HCT116 (cell line): ENCODE measurements around the gene CSNK1G2. TPM values are rescaled to one million over a fixed set of nuclear protein-coding genes. Genes with fewer than 3 reads are reported as not detected.

Source experiments
- ATAC-seq: fragments of 200-7000 bp; cut with Tn5 transposase; 2 replicates; pipeline ENCODE4 v1.9.1; 2020; ENCODE audit warnings: mild to moderate bottlenecking, moderate library complexity
- BruUV-seq: library from RNA; stranded (reverse); fragments of 400-500 nt; replicated peaks from 2 replicates; lab custom pipeline; 2021; lab: Mats Ljungman, UMichigan
- CTCF ChIA-PET: fragments of 300-600 bp; sonication (Branson Sonifier 250); formaldehyde crosslinking; loops from one replicate; lab custom pipeline; 2021; ENCODE audit warnings: antibody characterized with exemption; lab: Charles Lee
- POLR2A ChIA-PET: fragments of 300-600, 350-600 bp; sonication (Branson Sonifier 250); formaldehyde crosslinking; loops from one replicate; lab custom pipeline; 2021; ENCODE audit warnings: antibody characterized with exemption; lab: Charles Lee
- RAD21 ChIA-PET, 2 experiments: fragments of 300-600 bp; sonication (Branson Sonifier 250); formaldehyde crosslinking; loops; one replicate each; lab custom pipeline; 2023; ENCODE audit warnings: low total read pairs in 2 of 2; ENCODE audit not compliant: uncharacterized antibody in 2 of 2, unreplicated experiment in 2 of 2, low non-redundant PET in 1 of 2; lab: Charles Lee
- DNase-seq: peaks from one replicate; pipeline ENCODE4 v3.0.0-alpha.2; 2010; ENCODE audit warnings: low read depth, low spot score
- H2AFZ ChIP-seq: fragments of 200-600 bp; shearing (Covaris generic), sonication (generic); 2 replicates; pipeline ENCODE4 v1.6.1; 2017; ENCODE audit warnings: low read depth, mixed run types, mixed read lengths, antibody characterized with exemption, low read length; ENCODE audit not compliant: poor library complexity, severe bottlenecking
- H3K27ac ChIP-seq: 2 replicates; pipeline ENCODE4 v1.5.1; 2012; ENCODE audit warnings: low read depth, low read length
- H3K27me3 ChIP-seq: fragments of 200-600 bp; sonication (generic); 2 replicates; pipeline ENCODE4 v1.6.1; 2016; ENCODE audit warnings: mixed run types, low read length, mixed read lengths; ENCODE audit not compliant: insufficient read depth
- H3K36me3 ChIP-seq, 2 experiments: fragments of 200-500 bp in 1 of 2; fragments of 200-600 bp in 1 of 2; sonication (Bioruptor generic) in 1 of 2; sonication (generic) in 1 of 2; 2 replicates each; pipeline versions ENCODE4 v1.5.1 to v1.6.1; 2014 to 2016; ENCODE audit warnings: low read length in 2 of 2, inconsistent platforms in 1 of 2, mixed read lengths in 1 of 2, mixed run types in 1 of 2; ENCODE audit not compliant: insufficient read depth in 2 of 2, control insufficient read depth in 1 of 2
- H3K4me1 ChIP-seq, 2 experiments: fragments of 200-600 bp in 1 of 2; sonication (generic) in 1 of 2; 2 replicates each; pipeline versions ENCODE4 v1.5.1 to v1.6.1; 2012 to 2017; ENCODE audit warnings: low read length in 2 of 2, inconsistent platforms in 1 of 2, mild to moderate bottlenecking in 1 of 2, mixed read lengths in 1 of 2, mixed run types in 1 of 2, moderate library complexity in 1 of 2; ENCODE audit not compliant: insufficient read depth in 2 of 2, control insufficient read depth in 1 of 2
- H3K4me2 ChIP-seq: fragments of 200-600 bp; sonication (generic); 2 replicates; pipeline ENCODE4 v1.6.1; 2017; ENCODE audit warnings: mixed run types, low read length, mixed read lengths
- H3K4me3 ChIP-seq, 2 experiments: fragments of 200-600 bp in 1 of 2; sonication (generic) in 1 of 2; replicated peaks in 1 of 2; 2 replicates each; pipeline ENCODE4 v1.5.1; 2011 to 2016; ENCODE audit warnings: low read length in 2 of 2, control low read depth in 1 of 2, low read depth in 1 of 2, mild to moderate bottlenecking in 1 of 2, mixed read lengths in 1 of 2, mixed run types in 1 of 2
- H3K79me2 ChIP-seq: fragments of 200-600 bp; sonication (generic); 2 replicates; pipeline ENCODE4 v1.6.1; 2017; ENCODE audit warnings: mild to moderate bottlenecking, mixed run types, low read length, moderate library complexity, mixed read lengths; ENCODE audit not compliant: insufficient read depth
- H3K9ac ChIP-seq: fragments of 200-600 bp; sonication (generic); 2 replicates; pipeline ENCODE4 v1.6.1; 2016; ENCODE audit warnings: low read length, mixed read lengths
- H3K9me2 ChIP-seq: fragments of 200-600 bp; sonication (generic), shearing (Covaris generic); 2 replicates; pipeline ENCODE4 v1.6.1; 2017; ENCODE audit warnings: mixed run types, mild to moderate bottlenecking, moderate library complexity; ENCODE audit not compliant: insufficient read depth
- H3K9me3 ChIP-seq, 2 experiments: fragments of 200-500 bp in 1 of 2; fragments of 200-600 bp in 1 of 2; sonication (Bioruptor generic) in 1 of 2; sonication (generic) in 1 of 2; 2 replicates each; pipeline ENCODE4 v1.6.1; 2014 to 2017; ENCODE audit warnings: low read length in 2 of 2, mixed read lengths in 2 of 2, inconsistent platforms in 1 of 2, low read depth in 1 of 2, mild to moderate bottlenecking in 1 of 2, mixed run types in 1 of 2, moderate library complexity in 1 of 2; ENCODE audit not compliant: control insufficient read depth in 1 of 2, insufficient read depth in 1 of 2
- H4K20me1 ChIP-seq: fragments of 200-600 bp; sonication (generic), shearing (Covaris generic); 2 replicates; pipeline ENCODE4 v1.6.1; 2017; ENCODE audit warnings: mixed run types, mild to moderate bottlenecking, moderate library complexity; ENCODE audit not compliant: insufficient read depth
- ATF3 ChIP-seq: IDR thresholded peaks from 2 replicates; pipeline ENCODE4 v1.6.1; 2012
- CBX3 ChIP-seq: IDR thresholded peaks from 2 replicates; pipeline ENCODE4 v1.6.1; 2012; ENCODE audit warnings: low read depth
- CEBPB ChIP-seq: IDR thresholded peaks from 2 replicates; pipeline ENCODE4 v1.6.1; 2012; ENCODE audit warnings: low read depth
- EGR1 ChIP-seq: IDR thresholded peaks from 2 replicates; pipeline ENCODE4 v1.6.1; 2012; ENCODE audit warnings: low read depth
- EZH2phosphoT487 ChIP-seq: fragments of 200-600 bp; IDR thresholded peaks from 2 replicates; pipeline ENCODE4 v1.6.1; 2018; ENCODE audit warnings: antibody characterized with exemption, borderline replicate concordance
- JUND ChIP-seq: IDR thresholded peaks from 2 replicates; pipeline ENCODE4 v1.6.1; 2012
- MAX ChIP-seq: IDR thresholded peaks from 2 replicates; pipeline ENCODE4 v1.6.1; 2012
- POLR2A ChIP-seq: IDR thresholded peaks from 2 replicates; pipeline ENCODE4 v1.7.0; 2011; ENCODE audit warnings: borderline replicate concordance; ENCODE audit not compliant: insufficient read depth, insufficient read length; ENCODE audit errors: extremely low read depth
- POLR2AphosphoS5 ChIP-seq: IDR thresholded peaks from 2 replicates; pipeline ENCODE4 v1.6.1; 2011; ENCODE audit warnings: mild to moderate bottlenecking, low read depth, low read length, moderate library complexity
- RAD21 ChIP-seq: IDR thresholded peaks from 2 replicates; pipeline ENCODE4 v1.6.1; 2012; ENCODE audit warnings: low read depth, mild to moderate bottlenecking
- SP1 ChIP-seq: IDR thresholded peaks from 2 replicates; pipeline ENCODE4 v1.6.1; 2012; ENCODE audit warnings: low read depth
- YY1 ChIP-seq: IDR thresholded peaks from 2 replicates; pipeline ENCODE4 v1.6.1; 2011; ENCODE audit warnings: low read length, low read depth, moderate library complexity, mild to moderate bottlenecking; ENCODE audit not compliant: insufficient replicate concordance; ENCODE audit errors: extremely low read depth
- ZNF274 ChIP-seq: fragments of 200-500 bp; sonication (Bioruptor generic); IDR thresholded peaks from 2 replicates; pipeline ENCODE4 v1.6.1; 2014; ENCODE audit warnings: mild to moderate bottlenecking, low read depth, low read length, inconsistent platforms
- intact Hi-C: fragments of 100-400 bp; cut with micrococcal nuclease; formaldehyde crosslinking; loops from 2 replicates; pipeline ENCODE4 v1.10.0; 2022
- total RNA-seq: library from RNA; stranded (reverse); gene quantifications from one replicate; pipeline ENCODE4 v1.2.1, GENCODE V29; 2021; ENCODE audit not compliant: unreplicated experiment
- TF ChIP-seq, protein P1 (sequence below): IDR thresholded peaks from 2 replicates; pipeline ENCODE4 v1.6.1; 2012; ENCODE audit warnings: low read depth
- TF ChIP-seq, protein P2 (sequence below): IDR thresholded peaks from 2 replicates; pipeline ENCODE4 v1.6.1; 2011; ENCODE audit warnings: mild to moderate bottlenecking, low read length, moderate library complexity; ENCODE audit not compliant: insufficient replicate concordance; ENCODE audit errors: extremely low read depth

CSNK1G2 gene
- total RNA-seq, 1 experiment from 2014 or later, result 97.9 TPM

DNA sequence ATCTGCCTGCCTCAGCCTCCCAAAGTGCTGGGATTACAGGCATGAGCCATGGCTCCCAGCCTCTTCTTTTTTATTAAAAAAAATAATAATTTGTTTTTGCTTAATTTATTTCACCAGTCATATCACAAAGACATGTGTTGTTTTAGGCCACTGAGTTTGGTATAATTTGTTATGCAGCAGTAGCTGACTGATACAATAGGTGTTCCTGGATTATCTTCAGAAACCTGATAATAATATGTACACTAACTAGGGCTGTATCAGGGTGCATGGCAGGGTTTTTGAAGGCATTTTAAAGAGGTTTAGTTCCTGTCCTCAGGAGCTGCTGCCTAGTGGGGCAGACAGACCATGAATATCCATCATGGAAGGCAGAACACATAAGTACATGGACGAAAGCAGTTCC is 9.5 kb upstream of the CSNK1G2 start:
- Histone ChIP-seq H4K20me1 (no peaks in the 10 kb centered on the region), H3K9me3 (peaks cover 0 to 8% of the 10 kb centered on the region in 2 experiments; a peak in 1 of 4 replicates), H3K9ac (no peak overlapping the region), H3K4me2 (no peak overlapping the region), H3K27ac (no peak overlapping the region), H3K4me1 (peaks cover 0 to 22% of the 10 kb centered on the region in 2 experiments; a peak in 2 of 4 replicates), H3K4me3 (no peak overlapping the region), H2AFZ (no peak overlapping the region), H3K9me2 (no peaks in the 10 kb centered on the region), H3K36me3 (no peaks in the 10 kb centered on the region), H3K79me2 (no peaks in the 10 kb centered on the region), H3K27me3 (no peaks in the 10 kb centered on the region)
- RAD21 ChIA-PET, result no interaction called here
- no TSS peak for BruUV-seq
- DNase-seq (no peak), ATAC-seq (no peak)
- TF ChIP-seq CBX3 (no peak), ATF3 (no peak)
- POLR2A ChIA-PET, result no interaction called here
- intact Hi-C loops, result loop anchor here (10.0 kb wide), 1 partner anchor 133 kb away; no protein-coding TSS in a partner anchor
- CTCF ChIA-PET, result no interaction called here

GRCh38 chr19:1932395-1932794 is 8.6 kb upstream of the CSNK1G2 start:
- Histone ChIP-seq H4K20me1 (no peaks in the 10 kb centered on the region), H2AFZ (no peak overlapping the region), H3K9me2 (no peaks in the 10 kb centered on the region), H3K4me2 (no peak overlapping the region), H3K4me1 (peaks cover 0 to 22% of the 10 kb centered on the region in 2 experiments; a peak in 2 of 4 replicates), H3K79me2 (no peaks in the 10 kb centered on the region), H3K9ac (no peak overlapping the region), H3K36me3 (no peaks in the 10 kb centered on the region), H3K27me3 (no peaks in the 10 kb centered on the region), H3K27ac (no peak overlapping the region), H3K9me3 (peaks cover 0 to 8% of the 10 kb centered on the region in 2 experiments; a peak in 1 of 4 replicates), H3K4me3 (no peak overlapping the region)
- ATAC-seq (no peak), DNase-seq (no peak)
- ChIA-PET CTCF (no interaction called here), POLR2A (no interaction called here), RAD21 (no interaction called here)
- TF ChIP-seq EZH2phosphoT487, result no peak
- TF ChIP-seq RAD21, result no peak
- TF ChIP-seq EGR1, result no peak
- TF ChIP-seq POLR2A, result no peak
- TF ChIP-seq POLR2AphosphoS5, result no peak
- TF ChIP-seq MAX, result no peak
- no peak for TF ChIP-seq SP1
- TF ChIP-seq YY1, result no peak
- no peak for TF ChIP-seq CEBPB
- TF ChIP-seq ZNF274, result no peak
- TF ChIP-seq, protein P1, sequence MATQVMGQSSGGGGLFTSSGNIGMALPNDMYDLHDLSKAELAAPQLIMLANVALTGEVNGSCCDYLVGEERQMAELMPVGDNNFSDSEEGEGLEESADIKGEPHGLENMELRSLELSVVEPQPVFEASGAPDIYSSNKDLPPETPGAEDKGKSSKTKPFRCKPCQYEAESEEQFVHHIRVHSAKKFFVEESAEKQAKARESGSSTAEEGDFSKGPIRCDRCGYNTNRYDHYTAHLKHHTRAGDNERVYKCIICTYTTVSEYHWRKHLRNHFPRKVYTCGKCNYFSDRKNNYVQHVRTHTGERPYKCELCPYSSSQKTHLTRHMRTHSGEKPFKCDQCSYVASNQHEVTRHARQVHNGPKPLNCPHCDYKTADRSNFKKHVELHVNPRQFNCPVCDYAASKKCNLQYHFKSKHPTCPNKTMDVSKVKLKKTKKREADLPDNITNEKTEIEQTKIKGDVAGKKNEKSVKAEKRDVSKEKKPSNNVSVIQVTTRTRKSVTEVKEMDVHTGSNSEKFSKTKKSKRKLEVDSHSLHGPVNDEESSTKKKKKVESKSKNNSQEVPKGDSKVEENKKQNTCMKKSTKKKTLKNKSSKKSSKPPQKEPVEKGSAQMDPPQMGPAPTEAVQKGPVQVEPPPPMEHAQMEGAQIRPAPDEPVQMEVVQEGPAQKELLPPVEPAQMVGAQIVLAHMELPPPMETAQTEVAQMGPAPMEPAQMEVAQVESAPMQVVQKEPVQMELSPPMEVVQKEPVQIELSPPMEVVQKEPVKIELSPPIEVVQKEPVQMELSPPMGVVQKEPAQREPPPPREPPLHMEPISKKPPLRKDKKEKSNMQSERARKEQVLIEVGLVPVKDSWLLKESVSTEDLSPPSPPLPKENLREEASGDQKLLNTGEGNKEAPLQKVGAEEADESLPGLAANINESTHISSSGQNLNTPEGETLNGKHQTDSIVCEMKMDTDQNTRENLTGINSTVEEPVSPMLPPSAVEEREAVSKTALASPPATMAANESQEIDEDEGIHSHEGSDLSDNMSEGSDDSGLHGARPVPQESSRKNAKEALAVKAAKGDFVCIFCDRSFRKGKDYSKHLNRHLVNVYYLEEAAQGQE, result no peak
- no peak for TF ChIP-seq JUND
- TF ChIP-seq, protein P2, sequence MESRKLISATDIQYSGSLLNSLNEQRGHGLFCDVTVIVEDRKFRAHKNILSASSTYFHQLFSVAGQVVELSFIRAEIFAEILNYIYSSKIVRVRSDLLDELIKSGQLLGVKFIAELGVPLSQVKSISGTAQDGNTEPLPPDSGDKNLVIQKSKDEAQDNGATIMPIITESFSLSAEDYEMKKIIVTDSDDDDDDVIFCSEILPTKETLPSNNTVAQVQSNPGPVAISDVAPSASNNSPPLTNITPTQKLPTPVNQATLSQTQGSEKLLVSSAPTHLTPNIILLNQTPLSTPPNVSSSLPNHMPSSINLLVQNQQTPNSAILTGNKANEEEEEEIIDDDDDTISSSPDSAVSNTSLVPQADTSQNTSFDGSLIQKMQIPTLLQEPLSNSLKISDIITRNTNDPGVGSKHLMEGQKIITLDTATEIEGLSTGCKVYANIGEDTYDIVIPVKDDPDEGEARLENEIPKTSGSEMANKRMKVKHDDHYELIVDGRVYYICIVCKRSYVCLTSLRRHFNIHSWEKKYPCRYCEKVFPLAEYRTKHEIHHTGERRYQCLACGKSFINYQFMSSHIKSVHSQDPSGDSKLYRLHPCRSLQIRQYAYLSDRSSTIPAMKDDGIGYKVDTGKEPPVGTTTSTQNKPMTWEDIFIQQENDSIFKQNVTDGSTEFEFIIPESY, result no peak
- BruUV-seq, result no TSS peak
- intact Hi-C loops, result loop anchor here (10.0 kb wide), 1 partner anchor 132 kb away; no protein-coding TSS in a partner anchor
